Fibroblast of mammary gland (primary cell): ENCODE results near the gene KLHL36.

Source experiments
- DNase-seq: peaks from one replicate; pipeline ENCODE4 v3.0.0-alpha.2; 2010; ENCODE audit warnings: low read depth
- H3K4me3 ChIP-seq: 2 replicates; pipeline ENCODE4 v1.5.1; 2011; ENCODE audit warnings: low read depth, mild to moderate bottlenecking, low read length, moderate library complexity; ENCODE audit not compliant: control insufficient read depth
- TF ChIP-seq, protein P1 (sequence below): conservative IDR thresholded peaks from 2 replicates; pipeline ENCODE4 v1.5.1; 2011; ENCODE audit warnings: low read depth, low read length, inconsistent platforms; ENCODE audit not compliant: control insufficient read depth, insufficient read depth

KLHL36 gene

DNA sequence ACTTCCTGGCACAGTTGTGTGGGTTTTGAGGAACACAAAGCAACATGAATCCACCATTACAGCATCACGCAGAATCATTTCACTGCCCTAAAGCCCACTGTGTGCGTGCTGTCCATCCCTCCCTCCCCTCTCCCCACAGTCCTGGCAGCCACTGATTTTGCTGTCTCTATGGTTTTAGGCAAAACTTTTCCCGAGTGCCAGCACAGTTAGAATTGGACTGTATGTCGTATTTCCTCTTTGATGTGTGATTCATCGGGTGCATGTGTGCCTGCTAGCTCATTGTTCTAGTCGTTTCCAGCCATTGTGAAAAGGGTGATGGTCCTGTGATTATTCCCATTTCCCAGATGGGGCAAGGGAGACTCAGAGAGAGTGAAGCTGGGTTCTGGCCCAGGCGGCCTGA lies 12.7 kb downstream of the KLHL36 start:
- DNase-seq = peak; percentile 45
- TF ChIP-seq, protein P1, sequence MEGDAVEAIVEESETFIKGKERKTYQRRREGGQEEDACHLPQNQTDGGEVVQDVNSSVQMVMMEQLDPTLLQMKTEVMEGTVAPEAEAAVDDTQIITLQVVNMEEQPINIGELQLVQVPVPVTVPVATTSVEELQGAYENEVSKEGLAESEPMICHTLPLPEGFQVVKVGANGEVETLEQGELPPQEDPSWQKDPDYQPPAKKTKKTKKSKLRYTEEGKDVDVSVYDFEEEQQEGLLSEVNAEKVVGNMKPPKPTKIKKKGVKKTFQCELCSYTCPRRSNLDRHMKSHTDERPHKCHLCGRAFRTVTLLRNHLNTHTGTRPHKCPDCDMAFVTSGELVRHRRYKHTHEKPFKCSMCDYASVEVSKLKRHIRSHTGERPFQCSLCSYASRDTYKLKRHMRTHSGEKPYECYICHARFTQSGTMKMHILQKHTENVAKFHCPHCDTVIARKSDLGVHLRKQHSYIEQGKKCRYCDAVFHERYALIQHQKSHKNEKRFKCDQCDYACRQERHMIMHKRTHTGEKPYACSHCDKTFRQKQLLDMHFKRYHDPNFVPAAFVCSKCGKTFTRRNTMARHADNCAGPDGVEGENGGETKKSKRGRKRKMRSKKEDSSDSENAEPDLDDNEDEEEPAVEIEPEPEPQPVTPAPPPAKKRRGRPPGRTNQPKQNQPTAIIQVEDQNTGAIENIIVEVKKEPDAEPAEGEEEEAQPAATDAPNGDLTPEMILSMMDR = no peak
- no peak overlapping the region for H3K4me3 ChIP-seq

DNA sequence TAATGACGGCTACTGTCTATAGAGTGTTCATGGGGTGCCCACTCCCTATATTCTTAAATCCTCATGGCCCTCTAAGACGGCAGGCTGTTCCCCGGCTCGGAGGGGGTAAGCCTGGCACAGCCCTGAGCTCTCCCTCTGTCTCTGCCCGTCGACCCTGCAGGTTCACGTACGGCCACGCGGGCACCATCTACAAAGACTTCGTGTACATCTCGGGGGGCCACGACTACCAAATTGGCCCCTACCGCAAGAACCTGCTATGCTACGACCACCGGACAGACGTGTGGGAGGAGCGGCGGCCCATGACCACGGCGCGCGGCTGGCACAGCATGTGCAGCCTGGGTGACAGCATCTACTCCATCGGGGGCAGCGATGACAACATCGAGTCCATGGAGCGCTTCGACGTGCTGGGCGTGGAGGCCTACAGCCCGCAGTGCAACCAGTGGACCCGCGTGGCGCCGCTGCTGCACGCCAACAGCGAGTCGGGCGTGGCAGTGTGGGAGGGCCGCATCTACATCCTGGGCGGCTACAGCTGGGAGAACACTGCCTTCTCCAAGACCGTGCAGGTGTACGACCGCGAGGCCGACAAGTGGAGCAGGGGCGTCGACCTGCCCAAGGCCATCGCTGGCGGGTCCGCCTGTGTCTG lies 13.2 kb downstream of the KLHL36 start:
- no peak overlapping the region for H3K4me3 ChIP-seq

DNA sequence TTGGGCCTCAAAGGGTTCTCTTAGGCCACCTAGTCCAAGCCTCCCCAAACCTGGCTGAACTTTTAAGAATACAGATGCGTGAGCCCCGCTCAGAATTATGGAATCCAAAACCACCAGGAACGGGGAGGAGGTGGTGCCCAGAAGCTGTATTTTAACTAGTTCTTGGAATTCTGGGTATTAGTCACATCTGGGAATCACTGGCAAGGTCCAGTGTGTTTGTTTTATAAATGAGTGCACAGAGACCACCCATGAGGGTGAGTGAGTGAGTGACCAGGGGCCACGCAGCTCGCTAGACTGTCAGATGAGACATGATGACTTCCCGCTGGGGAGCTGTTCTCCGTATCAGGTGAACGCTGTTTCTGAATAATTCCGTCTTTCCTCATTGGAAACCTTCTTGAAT lies 14.2 kb downstream of the KLHL36 start:
- no peak overlapping the region for H3K4me3 ChIP-seq
- TF ChIP-seq, protein P1 = no peak
- no peak for DNase-seq

More for the DNA sequence above, 13.2 kb downstream of the KLHL36 start:
- TF ChIP-seq, protein P1 = no peak
- DNase-seq = no peak

DNA sequence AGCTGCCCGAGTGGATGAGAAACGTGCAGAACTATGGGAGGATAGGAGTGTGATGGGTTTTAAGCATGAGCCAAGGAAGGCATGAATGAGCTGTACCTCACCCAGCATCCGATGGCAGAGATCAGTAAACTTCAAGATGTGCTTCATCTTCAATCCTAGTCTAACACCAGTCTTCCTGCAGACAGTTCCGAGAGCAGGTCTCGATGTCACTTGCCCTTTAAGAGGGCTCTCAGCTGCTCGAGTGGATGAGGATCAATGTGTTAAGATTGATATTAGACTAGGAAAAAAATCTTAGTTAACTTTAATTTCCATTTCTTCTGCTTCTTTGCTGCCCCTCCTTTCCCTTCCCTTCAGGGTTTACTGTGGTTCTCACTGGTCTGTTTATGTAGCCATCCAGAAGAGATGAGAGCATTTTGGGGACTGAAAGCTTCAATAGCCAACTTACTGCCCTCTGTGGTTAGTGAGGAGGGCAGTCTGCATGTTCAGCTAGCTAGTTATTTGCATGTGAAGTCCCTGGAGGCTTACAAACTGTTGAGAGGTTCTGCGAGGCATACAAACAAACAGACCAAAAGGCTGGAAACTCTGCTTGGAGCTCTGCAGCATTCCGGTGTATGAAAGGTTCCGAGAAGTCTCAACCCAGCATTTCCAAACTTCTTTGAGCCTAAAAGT lies 15.3 kb downstream of the KLHL36 start:
- no peak for DNase-seq
- TF ChIP-seq, protein P1 = no peak

DNA sequence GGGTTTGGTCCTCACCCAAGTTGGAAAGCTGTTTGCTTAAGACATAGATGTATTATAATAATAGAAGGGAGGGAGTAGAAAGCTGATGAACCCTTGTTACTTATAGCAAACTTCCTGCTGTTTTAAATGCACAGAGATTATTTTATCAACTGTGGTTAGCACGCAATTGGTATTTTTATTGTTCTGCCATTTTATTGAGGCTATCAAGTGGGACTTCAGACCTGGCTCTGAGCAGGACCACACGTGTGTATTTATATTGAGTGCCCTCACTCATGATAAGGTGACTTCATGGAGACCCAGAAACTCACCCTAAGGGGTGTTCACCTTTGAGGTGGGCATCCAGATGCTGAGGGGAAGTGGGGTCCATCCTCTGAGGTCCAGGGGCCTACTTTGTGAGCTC lies 17.0 kb downstream of the KLHL36 start:
- no peak overlapping the region for H3K4me3 ChIP-seq

More for the DNA sequence above, 15.3 kb downstream of the KLHL36 start:
- H3K4me3 ChIP-seq = no peak overlapping the region

DNA sequence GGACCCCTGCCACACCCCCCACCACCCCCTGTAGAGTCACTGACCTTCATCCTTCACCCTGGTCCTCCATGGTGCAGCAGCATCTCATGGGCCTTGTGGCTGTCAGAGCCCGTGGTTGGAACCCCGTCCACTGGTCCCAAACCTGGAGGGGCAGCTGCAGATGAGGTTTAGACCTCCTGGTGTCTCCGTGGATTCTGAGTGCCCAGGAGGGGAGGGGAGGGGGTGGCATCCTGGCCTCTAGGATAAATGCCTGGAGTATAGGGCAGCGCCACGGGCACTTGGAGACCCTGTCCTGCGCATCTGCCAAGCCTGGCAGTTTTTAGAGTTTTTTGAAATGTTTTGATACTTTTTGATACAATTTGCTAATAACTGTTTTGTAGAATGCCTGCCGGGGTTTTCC lies 17.5 kb downstream of the KLHL36 start:
- no peak overlapping the region for H3K4me3 ChIP-seq
- no peak for DNase-seq
- TF ChIP-seq, protein P1 = no peak

More for the DNA sequence above, 17.0 kb downstream of the KLHL36 start:
- TF ChIP-seq, protein P1 = no peak
- DNase-seq = no peak
